HG03575 (cell line): Measurements from ENCODE around the gene NPFF.

ENCODE experiments used
- ATAC-seq: cut with Tn5 transposase; IDR thresholded peaks from one replicate; pipeline ENCODE4 v1.9.1; 2021; ENCODE audit not compliant: unreplicated experiment, insufficient number of reproducible peaks, low FRiP score; ENCODE audit errors: extremely low read depth

Gene NPFF

DNA sequence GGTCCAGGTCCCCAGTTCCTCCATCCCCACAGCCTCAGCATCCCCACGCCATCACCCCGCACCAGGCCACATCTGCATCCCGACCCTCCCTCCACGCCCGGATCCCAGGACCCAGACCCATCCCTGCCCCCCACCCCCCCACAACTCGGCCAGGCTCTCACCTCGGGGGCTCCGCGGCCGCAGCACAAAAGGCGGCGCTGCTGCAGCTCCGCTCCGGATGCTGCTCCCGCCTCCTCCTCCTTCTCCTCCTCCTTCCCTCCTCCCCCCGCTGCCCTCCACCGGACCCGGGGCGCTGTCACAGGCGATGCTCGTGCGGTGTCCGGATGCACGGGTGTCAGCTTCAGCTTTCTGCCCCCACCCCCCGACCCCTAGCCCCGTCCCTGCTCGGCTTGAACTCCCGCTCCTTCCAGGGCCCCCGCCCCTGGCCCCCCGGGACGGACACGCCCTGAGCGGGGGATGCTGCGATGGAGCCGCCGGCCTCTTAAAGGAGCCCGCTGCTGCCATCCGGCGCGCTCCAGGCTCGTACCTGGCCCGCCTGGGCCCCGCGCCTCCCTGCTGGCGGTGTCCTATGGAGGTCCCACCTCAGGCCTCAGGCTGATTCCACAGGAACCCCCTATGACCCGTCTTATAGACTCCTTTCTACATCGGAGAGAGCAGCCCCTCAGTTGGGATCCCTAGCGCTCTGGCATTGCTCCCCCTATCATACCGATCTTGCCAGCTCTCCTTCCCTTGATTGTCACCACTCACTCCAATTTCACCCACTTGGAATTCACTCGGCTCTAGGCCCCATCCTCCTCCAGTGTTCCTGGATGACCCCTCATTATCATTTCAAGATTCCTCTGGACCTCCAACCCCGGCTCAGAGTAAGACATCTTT is 7.8 kb downstream of the NPFF start, which contains the start of gene MAP3K12:
TSS of gene MAP3K12 (minus strand) at position 193 of the 876 bp plus-strand sequence. CDS start 12,067 bp downstream, outside the sequence.
- ATAC-seq = no peak

DNA sequence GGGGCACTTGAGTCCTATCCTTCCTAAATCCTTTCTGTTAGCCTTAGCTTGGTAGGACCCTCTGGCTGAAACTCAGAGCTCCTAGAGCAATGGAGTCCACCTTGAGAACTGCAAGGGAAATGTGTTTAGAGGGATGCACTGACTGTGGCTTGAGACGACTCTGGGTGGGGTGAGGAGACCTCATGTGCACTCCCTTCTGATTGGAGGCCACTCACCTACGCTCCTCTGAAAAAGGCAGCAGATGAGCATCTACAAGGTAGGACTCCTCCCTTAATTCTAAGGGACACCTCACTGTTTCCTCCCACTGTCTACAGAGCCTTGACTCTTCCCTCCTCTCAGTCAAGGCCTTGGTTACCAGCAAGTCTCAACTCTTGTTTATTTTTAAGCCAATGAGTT is 9.1 kb downstream of the NPFF start:
- ATAC-seq = no peak

DNA sequence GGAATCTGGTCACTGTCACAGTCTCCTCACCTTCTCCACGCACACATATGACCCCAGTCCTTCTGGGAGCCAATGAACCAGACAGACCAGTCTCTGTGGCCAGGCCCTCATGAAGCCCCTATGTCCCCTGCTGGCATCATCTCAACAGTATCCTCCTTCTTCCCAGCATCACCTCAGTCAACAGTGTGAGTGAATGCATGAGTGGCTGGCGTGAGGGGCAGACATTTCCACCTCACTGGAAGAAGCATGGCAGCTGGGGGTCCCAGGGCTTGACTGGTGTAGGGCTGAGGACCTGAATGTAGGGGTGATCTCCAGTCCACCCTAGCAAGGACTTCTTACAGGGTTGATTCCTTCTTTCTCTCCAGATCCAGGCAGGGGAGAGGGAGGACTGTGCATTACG is 9.8 kb downstream of the NPFF start:
- ATAC-seq = no peak

- ATAC-seq = no peak
These were observed 10.6 kb downstream of the NPFF start for GRCh38 chr12:53496752-53497032.

GRCh38 chr12:53495903-53496751 is 11.2 kb downstream of the NPFF start:
- no peak for ATAC-seq

DNA sequence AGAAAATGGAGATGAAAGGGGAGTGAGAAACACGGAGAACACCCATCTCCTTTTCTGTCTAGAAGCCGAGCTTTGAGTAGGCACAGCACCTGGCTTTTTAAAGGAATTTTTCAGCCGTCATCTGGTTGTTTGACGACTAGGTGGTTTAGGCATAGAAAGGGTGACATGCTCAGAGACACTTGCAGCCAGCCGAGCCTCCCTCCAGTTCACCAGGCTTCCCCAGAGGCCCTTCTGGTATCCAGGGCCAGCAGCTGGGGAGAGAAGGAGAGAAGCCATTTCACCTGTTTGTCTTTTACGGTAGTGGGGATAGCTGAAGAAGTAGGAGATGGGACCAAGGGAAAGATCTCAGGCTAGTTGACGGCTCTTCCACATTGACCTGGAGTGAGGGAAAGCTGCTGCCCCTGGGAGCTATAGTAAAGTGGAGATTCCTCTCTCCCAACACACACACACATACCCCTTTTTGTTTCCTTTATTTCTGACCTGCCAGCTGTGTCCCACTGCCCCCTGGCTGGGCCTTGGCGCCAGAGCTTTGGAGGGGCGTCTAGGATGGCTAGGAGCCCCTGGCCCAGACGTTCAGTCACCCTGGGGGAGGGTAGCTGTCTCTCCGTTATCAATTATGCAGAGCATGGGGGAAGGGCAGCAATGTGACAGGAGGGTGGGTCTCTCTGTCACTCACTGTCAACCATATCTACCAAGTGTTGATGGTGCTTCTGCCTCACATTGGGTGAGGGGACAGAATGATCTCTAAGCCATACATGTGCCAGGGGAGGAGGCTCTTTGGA is 13.5 kb downstream of the NPFF start:
- ATAC-seq = no peak

GRCh38 chr12:53492830-53493609 is 14.3 kb downstream of the NPFF start:
- ATAC-seq = no peak

DNA sequence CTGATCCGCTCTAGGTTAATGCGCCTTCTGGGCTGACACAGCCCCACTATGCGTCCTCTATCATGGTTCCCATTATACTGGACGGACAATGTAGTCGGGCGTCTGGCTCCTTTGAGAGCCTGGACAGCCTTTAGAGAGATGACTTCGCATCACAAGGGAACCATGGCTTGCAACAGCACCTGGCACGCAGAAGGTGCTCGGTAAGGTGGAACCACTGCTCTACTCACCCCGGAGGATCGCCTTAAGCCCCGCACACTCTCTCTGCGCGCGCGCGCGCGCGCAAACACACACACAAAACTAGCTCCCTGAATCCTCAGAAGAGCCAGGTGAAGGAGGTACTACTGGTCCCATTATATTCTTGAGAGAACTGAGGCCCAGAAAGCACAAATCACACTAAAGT is 15.1 kb downstream of the NPFF start:
- no peak for ATAC-seq

- ATAC-seq = no peak
These were observed 17.9 kb downstream of the NPFF start for GRCh38 chr12:53489242-53489864.

DNA sequence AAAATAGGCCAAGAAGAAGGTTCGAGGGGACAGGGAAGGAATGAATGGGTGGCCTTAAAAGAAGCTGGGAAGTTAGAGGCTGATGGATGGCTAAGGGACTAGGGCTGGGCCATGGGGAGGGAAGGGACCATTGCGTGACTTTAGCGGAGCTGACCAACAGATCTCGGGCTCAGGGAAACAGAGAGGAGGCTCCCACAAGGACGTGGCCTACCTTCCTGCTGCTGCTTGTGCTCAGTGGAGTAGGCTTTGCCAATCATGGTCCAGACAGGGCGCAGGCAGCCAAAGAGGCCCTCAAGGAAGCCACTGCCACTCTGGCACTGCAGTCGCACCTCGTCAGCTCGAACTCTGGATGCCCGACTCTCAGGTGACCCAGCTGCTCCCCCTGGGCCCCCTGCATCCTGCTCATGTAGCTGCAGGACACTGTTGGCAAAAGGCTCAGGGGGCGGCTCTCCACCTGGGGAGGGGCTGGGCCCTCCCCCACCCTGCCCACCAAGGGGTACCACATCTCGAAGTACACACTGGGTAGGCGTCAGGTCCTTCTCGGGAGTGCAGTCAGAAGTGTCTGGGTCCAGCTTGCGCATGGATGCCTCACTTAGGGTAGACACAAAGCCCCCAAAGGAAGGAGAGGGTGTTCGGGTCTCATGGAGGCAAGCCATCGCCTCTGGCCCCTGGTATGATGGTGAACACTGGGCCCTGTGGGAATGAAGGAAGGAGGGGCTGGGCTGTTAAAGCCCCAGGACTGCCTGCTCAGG is 20.4 kb downstream of the NPFF start:
- no peak for ATAC-seq

DNA sequence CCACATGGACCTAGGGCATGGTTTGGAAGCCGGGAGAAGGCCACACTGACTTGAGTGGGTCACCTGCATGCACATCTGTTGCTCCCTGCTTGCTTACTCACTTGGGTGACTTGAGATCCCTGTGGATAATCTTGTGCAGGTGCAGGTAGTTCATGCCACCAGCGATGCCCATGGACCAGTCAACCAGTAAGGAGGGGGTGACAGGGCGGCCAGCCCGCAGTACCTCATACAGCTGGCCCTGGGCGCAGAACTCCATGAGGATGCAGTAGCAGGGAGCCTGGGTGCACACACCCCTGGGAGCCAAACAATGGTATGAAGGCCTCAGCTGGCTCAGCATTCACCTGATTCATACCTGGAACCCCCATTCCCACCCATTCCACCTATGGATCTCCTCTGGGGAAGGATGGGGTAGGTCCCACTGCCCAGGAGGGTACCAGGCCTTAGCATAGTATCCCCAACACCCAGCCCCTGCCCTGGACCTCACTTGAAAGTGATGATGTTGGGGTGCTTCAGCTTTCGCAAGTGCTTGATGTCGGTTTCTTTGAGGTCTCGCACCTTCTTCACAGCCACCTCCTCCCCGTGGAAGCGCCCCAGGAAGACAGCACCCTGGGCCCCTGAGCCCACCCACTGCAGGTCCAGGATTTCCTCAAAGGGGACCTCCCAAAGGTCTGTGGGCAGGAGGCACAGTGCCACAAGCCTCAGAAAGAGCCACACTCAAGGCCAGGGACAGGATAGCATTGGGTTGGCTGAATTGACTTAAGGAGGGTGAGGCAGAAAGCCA is 21.1 kb downstream of the NPFF start:
- ATAC-seq = no peak

- no peak for ATAC-seq
These were observed 22.4 kb downstream of the NPFF start for GRCh38 chr12:53484686-53485575.

DNA sequence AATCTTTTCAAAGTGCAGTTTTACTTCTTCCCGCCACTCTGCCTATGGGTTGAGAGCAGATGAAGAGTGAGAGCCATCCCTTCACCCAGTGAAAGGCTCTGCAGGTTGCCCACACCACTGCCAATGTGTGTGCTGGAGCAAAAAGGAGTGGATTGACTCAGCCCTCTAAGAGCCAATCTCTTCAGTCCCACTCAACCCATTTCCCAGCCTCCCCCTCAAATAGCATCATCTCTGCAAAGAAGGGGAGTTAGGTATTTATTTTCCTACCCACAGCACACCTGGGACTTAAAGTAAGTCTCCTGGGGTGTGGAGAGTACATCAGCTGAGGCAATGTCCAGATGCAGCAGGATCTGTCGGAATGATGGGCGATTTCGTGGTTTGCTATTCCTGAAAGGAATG is 23.3 kb downstream of the NPFF start:
- no peak for ATAC-seq

- ATAC-seq = no peak
These were observed 23.9 kb downstream of the NPFF start for GRCh38 chr12:53483225-53483978.

- no peak for ATAC-seq
These were observed 24.6 kb downstream of the NPFF start for GRCh38 chr12:53482626-53483168.
